HUDEP-2 (cell line): Measurements from ENCODE around the gene CGREF1.
A peak's percentile ranks its signal among the peaks of the same experiment; 100 is the strongest.
"Not testable (repeated sequence)": the region's sequence is repeated elsewhere in the genome, so short reads cannot be mapped to it uniquely, and the experiment has no call there.

Source experiments
- DNase-seq, 76 experiments: peaks; one replicate each; lab custom pipeline; 2025; ENCODE audit not compliant: unreplicated experiment in 76 of 76; lab: John Stamatoyannopoulos, UW

CGREF1 gene

GRCh38 chr2:27078267-27079194 lies 40.4 kb downstream of the CGREF1 start, which contains the start of gene EMILIN1:
Gene EMILIN1, plus strand, starts transcription at chr2:27078615. Its CDS starts 451 bp downstream, at chr2:27079066.
- DNase-seq: no peak

- DNase-seq: no peak
These were observed 41.7 kb downstream of the CGREF1 start for GRCh38 chr2:27077231-27077630.

- no peak for DNase-seq
These were observed 42.6 kb downstream of the CGREF1 start for GRCh38 chr2:27076323-27076722.

GRCh38 chr2:27075566-27075871 lies 43.4 kb downstream of the CGREF1 start:
- DNase-seq: not testable (repeated sequence)

- DNase-seq: no peak
These were observed 44.0 kb downstream of the CGREF1 start for GRCh38 chr2:27074738-27075565.

GRCh38 chr2:27073782-27074181 lies 45.1 kb downstream of the CGREF1 start:
- no peak for DNase-seq

- DNase-seq: no peak
These were observed 46.0 kb downstream of the CGREF1 start for GRCh38 chr2:27072920-27073319.

GRCh38 chr2:27071990-27072830 lies 46.7 kb downstream of the CGREF1 start:
- DNase-seq: no peak

- DNase-seq: peak in 74 of 76 experiments; percentile 30 to 93 (median 83)
These were observed 47.5 kb downstream of the CGREF1 start, which contains the start of gene OST4 for GRCh38 chr2:27071277-27071989. Gene OST4, minus strand, starts transcription at chr2:27071654.

- no peak for DNase-seq
These were observed 48.2 kb downstream of the CGREF1 start for GRCh38 chr2:27070653-27071276.

GRCh38 chr2:27069961-27070618 lies 48.8 kb downstream of the CGREF1 start:
- DNase-seq: no peak

- no peak for DNase-seq
These were observed 49.5 kb downstream of the CGREF1 start for GRCh38 chr2:27069436-27069835.

GRCh38 chr2:27067385-27067784 lies 51.5 kb downstream of the CGREF1 start:
- DNase-seq: no peak

GRCh38 chr2:27065128-27065527 lies 53.8 kb downstream of the CGREF1 start:
- no peak for DNase-seq

GRCh38 chr2:27060323-27060722 lies 58.6 kb downstream of the CGREF1 start:
- no peak for DNase-seq

- no peak for DNase-seq
These were observed 59.6 kb downstream of the CGREF1 start for GRCh38 chr2:27059141-27059820.

GRCh38 chr2:27058210-27058609 lies 60.7 kb downstream of the CGREF1 start:
- DNase-seq: no peak

- DNase-seq: no peak
These were observed 61.7 kb downstream of the CGREF1 start for GRCh38 chr2:27057184-27057583.
